Tibial artery (tissue), 4 donors: ENCODE results near the gene ZDHHC18.

ENCODE experiments used
- DNase-seq, 2 donors: peaks; one replicate each; pipeline ENCODE4 v3.0.0-alpha.2; 2019
- H3K27ac ChIP-seq, 2 donors: fragments of 200-600 bp; sonication (generic) in 1 of 2; 1 replicate in 1 of 2; 2 replicates in 1 of 2; pipeline ENCODE4 v1.5.1; 2018 to 2019; ENCODE audit warnings: mild to moderate bottlenecking in 1 of 2
- H3K27me3 ChIP-seq, 2 donors: fragments of 200-600 bp; sonication (generic) in 1 of 2; one replicate each; pipeline versions ENCODE4 v1.5.1 to v1.6.0; 2016 to 2019
- H3K36me3 ChIP-seq, 3 donors: fragments of 200-600 bp; sonication (generic) in 2 of 3; one replicate each; pipeline ENCODE4 v1.5.1; 2016 to 2019; ENCODE audit warnings: mild to moderate bottlenecking in 2 of 3
- H3K4me1 ChIP-seq, 4 donors: fragments of 200-600 bp; sonication (generic) in 2 of 4; 1 replicate in 3 of 4; 2 replicates in 1 of 4; pipeline ENCODE4 v1.5.1; 2016 to 2019
- H3K4me3 ChIP-seq, 2 donors: fragments of 200-600 bp; sonication (generic) in 1 of 2; 1 replicate in 1 of 2; 2 replicates in 1 of 2; pipeline ENCODE4 v1.5.1; 2018 to 2019; ENCODE audit warnings: mild to moderate bottlenecking in 2 of 2
- H3K9me3 ChIP-seq, 3 donors: fragments of 200-600 bp; sonication (generic) in 1 of 3; one replicate each; pipeline ENCODE4 v1.5.1; 2016 to 2019
- intact Hi-C: fragments of 100-400 bp; cut with DNase I; formaldehyde crosslinking; loops from one replicate; pipeline ENCODE4 v1.15.0; 2023; ENCODE audit warnings: low total_unique reads
- TF ChIP-seq, protein P1 (sequence below), 2 experiments: fragments of 200-600 bp in 1 of 2; fragments of 450-650 bp in 1 of 2; IDR thresholded peaks; one replicate each; pipeline ENCODE4 v1.5.1; 2017 to 2019; ENCODE audit warnings: antibody characterized with exemption in 2 of 2, mild to moderate bottlenecking in 1 of 2, moderate library complexity in 1 of 2

The ZDHHC18 gene

DNA sequence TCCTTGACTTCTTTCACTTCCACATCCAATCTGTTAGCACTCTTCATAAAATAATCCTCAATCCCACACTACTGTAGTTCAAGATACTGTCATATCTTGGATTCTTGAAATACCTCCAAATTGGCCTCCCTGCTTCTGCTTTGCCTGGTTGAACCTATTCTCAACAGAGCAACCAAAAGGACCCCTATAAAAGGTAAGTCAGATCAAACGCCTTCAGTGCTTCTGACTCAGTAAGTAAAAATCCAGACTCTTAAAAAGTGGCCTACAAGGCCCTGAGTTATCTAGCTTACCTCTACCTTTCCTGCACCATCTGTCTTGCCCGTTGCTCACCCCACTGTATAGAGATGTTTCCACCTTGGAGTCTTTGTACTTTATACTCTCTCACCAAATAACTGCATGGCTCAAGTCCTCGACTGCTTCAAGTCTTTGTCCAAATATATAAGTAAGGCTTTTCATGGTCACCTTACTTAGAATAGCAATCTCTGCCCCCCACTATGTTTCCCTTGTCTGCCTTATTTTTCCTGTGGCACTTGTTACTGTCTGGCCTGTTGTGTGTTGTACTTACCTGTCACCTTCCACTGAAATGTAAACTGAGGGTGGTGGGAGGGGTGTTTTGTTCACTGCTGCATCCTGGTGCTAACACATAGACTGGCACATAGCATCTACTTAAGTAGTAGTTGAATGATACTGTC is 43.8 kb upstream of the ZDHHC18 start:
- TF ChIP-seq, protein P1, sequence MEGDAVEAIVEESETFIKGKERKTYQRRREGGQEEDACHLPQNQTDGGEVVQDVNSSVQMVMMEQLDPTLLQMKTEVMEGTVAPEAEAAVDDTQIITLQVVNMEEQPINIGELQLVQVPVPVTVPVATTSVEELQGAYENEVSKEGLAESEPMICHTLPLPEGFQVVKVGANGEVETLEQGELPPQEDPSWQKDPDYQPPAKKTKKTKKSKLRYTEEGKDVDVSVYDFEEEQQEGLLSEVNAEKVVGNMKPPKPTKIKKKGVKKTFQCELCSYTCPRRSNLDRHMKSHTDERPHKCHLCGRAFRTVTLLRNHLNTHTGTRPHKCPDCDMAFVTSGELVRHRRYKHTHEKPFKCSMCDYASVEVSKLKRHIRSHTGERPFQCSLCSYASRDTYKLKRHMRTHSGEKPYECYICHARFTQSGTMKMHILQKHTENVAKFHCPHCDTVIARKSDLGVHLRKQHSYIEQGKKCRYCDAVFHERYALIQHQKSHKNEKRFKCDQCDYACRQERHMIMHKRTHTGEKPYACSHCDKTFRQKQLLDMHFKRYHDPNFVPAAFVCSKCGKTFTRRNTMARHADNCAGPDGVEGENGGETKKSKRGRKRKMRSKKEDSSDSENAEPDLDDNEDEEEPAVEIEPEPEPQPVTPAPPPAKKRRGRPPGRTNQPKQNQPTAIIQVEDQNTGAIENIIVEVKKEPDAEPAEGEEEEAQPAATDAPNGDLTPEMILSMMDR (IDR thresholded peaks at IDR 0.05): no peak
- intact Hi-C loops: no loop called here
- Histone ChIP-seq H3K4me3 (no peak overlapping the region), H3K9me3 (no peaks in the 10 kb centered on the region), H3K27ac (peak overlapping the region; percentile 61 to 98), H3K4me1 (peaks cover 5 to 54% (median 32%) of the 10 kb centered on the region in 4 donors), H3K27me3 (no peaks in the 10 kb centered on the region), H3K36me3 (peaks cover 34 to 43% (median 40%) of the 10 kb centered on the region in 3 donors)
- no peak for DNase-seq

GRCh38 chr1:26783646-26784022 is 42.9 kb upstream of the ZDHHC18 start:
- peak overlapping the region; percentile 61 to 98 for H3K27ac ChIP-seq
- intact Hi-C loops: no loop called here
- peaks cover 5 to 55% (median 34%) of the 10 kb centered on the region in 4 donors for H3K4me1 ChIP-seq

DNA sequence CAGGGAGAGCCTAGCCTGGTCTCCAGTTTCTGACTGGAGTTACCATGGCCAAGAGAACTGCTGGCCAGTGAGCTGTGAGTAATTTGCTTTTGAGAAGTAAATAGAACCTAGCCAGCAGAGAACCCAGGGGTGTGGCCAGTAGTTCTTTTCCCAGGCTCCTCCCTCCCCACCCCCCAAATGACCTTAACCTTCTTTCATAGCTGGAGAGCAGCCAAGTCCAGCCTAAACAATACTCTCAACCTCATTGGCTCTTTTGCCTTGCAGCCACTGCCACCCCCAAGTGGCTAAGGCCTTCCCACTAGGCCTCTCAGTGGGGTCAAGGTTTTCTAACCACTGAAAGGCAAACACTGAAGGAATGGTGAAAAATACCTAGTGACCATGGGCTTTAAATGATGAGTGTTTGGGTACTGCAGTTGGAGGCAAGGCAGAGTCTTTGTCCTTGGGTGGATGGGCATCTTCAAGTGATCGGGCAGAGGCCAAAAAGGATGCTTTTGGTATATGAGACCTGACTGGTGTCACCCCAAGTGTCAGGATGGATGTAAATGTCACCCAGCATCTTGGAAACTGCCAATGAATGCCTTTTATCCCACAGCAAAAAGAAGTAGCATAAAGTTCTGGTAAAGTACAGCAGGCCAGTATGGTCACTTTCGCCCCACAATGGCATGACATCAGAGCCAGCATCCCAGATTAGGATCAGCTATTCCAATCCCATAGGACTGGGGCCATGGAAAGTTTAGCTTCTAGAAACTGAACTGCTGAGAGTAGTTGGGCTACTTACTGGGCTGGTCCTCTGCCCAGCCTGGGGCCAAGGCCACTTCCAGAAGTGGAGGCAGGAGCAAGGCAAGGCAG is 42.2 kb upstream of the ZDHHC18 start:
- peak; percentile 71 to 86 for DNase-seq
- H3K27me3 ChIP-seq: no peaks in the 10 kb centered on the region
- peaks cover 5 to 59% (median 36%) of the 10 kb centered on the region in 4 donors for H3K4me1 ChIP-seq
- TF ChIP-seq, protein P1 (IDR thresholded peaks at IDR 0.05): no peak
- H3K9me3 ChIP-seq: no peaks in the 10 kb centered on the region
- peak overlapping the region; percentile 61 to 98 for H3K27ac ChIP-seq
- intact Hi-C loops: no loop called here
- peaks cover 22 to 27% (median 25%) of the 10 kb centered on the region in 3 donors for H3K36me3 ChIP-seq
- H3K4me3 ChIP-seq: no peak overlapping the region

More at GRCh38 chr1:26783646-26784022, 42.9 kb upstream of the ZDHHC18 start:
- H3K27me3 ChIP-seq: no peaks in the 10 kb centered on the region
- H3K4me3 ChIP-seq: no peak overlapping the region
- TF ChIP-seq, protein P1 (IDR thresholded peaks at IDR 0.05): no peak
- no peak for DNase-seq
- no peaks in the 10 kb centered on the region for H3K9me3 ChIP-seq
- peaks cover 26 to 33% (median 31%) of the 10 kb centered on the region in 3 donors for H3K36me3 ChIP-seq

DNA sequence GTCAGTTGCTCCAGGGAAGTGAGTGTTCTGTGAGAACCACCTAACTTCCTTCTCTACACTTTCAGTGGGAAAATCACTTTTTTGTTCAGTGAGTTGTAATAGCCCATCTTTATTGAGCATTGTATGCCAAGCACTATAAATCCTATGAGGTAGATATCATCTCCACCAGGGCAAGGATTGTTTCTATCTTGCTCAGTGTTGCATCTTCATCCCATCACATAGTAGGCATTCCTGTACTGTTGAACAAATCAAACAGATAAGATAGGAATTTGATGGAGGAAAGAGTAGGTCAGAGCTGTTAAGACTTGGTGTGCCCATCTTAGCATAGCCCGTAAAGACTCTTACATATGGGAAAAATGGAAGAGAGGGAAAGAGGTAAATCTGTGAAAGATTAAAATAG is 41.6 kb upstream of the ZDHHC18 start:
- Histone ChIP-seq H3K27me3 (no peaks in the 10 kb centered on the region), H3K4me3 (no peak overlapping the region), H3K4me1 (peaks cover 5 to 65% (median 39%) of the 10 kb centered on the region in 4 donors), H3K36me3 (peaks cover 16 to 21% (median 18%) of the 10 kb centered on the region in 3 donors), H3K27ac (peak overlapping the region; percentile 61 to 98), H3K9me3 (no peaks in the 10 kb centered on the region)
- intact Hi-C loops: no loop called here
- TF ChIP-seq, protein P1 (IDR thresholded peaks at IDR 0.05): no peak
- DNase-seq: no peak

DNA sequence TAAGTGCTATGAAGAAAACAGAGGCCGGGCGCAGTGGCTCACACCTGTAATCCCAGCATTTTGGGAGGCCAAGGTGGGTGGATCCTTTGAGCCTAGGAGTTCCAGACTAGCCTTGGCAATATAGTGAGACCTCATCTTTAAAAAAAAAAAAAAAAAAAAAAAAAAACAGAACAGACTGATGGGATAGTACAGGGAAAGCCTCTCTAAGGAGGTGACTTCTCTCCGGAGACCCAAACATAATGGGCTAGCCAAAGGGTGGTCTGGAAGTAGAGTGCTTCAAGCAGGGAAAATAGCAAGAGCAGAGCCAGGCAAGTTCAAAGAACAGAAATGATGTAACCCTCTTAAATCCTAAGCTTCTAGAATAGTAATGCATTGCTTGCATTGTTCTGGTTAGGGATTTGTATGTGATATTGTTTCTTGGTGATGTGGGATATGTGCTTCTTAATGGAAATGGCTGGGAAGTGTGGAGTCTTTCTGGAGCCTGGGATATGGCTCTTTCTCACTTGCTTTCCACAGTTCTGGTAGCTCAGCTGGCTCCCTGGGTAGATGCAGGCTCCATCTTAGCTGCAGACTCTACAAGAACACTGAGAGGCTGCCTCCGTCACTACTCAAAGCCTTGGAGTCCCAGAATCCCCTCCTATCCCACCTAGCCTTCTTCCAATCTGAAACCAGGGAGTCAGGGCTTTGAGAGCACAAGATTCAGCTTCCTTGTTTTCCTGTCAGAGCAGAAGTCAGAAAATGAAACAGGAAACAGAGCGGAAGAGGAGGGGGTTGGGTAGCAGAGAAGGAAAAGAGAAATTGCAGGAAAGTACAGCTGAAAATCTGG is 40.7 kb upstream of the ZDHHC18 start:
- DNase-seq: no peak
- Histone ChIP-seq H3K4me1 (peaks cover 5 to 66% (median 40%) of the 10 kb centered on the region in 4 donors), H3K4me3 (no peak overlapping the region)

More for the DNA sequence above, 40.7 kb upstream of the ZDHHC18 start:
- peak overlapping the region; percentile 98 to 100 for H3K27ac ChIP-seq
- H3K27me3 ChIP-seq: no peaks in the 10 kb centered on the region
- TF ChIP-seq, protein P1 (IDR thresholded peaks at IDR 0.05): no peak
- H3K36me3 ChIP-seq: peaks cover 6 to 12% (median 9%) of the 10 kb centered on the region in 3 donors
- intact Hi-C loops: no loop called here
- H3K9me3 ChIP-seq: no peaks in the 10 kb centered on the region
